IPS DF 4.7 (cell line): ENCODE results near the gene TBC1D26.
"Not testable (repeated sequence)": the region's sequence is repeated elsewhere in the genome, so short reads cannot be mapped to it uniquely, and the experiment has no call there.

Source experiments
- DNase-seq: peaks from one replicate; pipeline ENCODE4 v3.0.0-alpha.2; 2013; ENCODE audit warnings: low spot score; ENCODE audit errors: extremely low read depth

Gene TBC1D26

DNA sequence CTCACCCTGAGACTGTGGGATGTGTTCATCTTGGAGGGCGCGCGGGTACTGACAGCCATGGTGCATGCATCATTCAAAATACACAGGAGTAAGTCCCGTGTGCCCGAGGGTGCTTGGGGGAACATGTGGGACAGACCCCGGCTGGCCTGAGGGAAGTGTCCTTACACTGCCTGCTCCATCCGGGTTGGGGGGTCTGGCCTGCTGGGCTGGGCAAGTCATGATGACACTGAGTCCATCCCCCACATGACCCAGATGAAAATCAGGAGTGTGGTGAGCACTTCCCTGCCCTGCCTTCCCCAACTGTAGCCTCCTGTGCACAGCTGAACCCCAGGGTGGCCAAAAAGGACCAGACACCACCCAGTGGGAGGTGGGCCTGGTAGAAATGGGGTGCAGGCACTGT lies 10.8 kb downstream of the TBC1D26 start:
- DNase-seq = no peak

DNA sequence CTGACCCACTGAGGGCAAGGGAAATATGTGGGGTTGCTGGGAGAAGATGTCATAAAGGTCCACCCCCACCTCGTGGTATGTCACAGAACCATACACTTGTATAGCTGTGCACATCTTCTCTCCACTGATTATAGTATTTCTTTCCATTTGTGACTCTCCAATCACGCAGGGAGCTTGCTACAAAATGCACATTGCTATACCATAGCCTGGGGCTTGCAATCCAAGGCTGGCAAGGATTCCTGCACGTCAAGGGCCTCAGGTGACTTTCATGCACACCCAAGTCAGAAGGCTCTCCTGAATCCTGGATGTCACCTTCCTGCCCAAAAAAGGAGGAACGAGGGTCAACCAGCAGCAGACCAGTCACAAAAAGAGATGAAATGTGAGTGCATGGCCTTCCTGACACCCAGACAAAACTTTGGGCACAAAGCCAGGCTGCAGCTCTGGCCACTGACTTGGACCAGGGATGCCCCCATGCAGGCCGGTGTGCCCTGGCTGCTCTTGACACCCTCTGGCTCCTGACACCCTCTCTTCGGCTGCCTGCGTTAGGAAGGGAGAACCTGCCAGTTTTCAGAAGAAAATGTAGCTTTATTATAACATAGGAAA lies 12.1 kb downstream of the TBC1D26 start:
- DNase-seq = no peak

DNA sequence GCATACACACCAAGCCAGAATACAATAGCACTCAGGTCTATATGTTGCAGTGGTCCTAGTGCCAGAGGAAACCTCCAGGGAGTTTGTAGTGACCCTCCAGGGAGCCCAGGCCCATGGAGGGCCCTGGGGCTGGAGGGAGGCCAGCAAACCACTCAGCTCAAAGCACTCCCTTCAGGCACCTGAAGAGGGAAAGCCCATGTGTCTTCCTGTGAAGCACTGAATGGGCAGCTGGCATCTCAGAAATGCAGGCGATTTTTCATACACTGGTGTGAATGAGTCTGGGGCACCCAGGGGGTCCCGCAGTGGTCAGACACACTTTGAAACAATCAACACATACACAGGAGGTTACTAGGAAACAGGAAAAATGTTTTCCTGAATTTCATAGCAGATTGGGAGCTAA lies 12.8 kb downstream of the TBC1D26 start:
- no peak for DNase-seq

DNA sequence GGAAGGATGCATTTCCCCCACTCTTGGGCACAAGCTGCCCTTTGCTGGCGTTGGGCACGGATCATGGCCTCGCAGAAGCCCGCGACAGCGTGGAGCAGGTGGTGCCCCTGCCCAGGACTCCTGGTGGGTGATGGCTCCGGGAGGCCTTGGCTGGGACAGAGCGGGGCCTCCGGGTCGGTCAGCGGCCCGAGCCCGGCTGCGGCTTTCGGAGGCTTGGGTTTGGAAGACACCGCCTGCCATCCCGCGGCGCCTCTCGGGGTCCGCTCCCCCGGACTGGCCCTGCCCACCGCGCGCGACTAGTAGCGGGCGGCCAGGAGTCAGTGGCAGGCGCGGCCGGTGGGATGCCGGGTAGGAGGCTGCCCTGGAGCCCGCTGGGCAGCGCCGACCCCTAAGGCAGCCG lies 17.3 kb downstream of the TBC1D26 start:
- DNase-seq = not testable (repeated sequence)

DNA sequence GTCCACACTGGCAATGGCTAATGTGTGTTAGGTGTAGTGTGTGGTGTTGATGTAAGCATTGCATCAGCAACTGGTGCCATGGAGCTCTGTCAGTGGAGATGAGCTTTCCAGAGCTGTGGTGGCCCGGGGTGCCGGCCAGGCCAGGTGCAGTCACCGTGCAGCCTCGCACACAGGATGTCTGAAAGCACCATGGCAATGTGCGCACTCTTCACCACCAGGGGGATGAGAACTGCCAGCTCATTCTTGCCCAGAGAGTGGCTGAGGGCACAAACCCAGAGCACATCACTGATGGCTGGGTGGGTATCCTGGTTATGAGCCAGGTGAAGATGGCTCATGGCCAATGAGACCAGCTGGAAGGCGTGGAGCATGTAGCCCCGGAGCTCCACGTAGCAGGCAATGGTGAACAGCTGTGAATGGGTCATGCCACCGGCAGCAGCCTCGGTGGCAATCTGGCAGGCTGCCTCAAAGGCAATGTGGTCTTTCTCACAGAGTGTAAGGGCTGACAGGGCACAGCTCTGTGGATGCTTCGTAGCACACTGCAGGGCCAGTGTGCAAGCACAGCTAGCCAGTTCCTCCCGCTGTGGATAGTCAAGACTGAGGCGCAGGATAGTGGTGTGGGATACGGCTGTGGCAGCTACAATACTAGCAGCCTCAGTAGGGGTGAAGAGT lies 36.9 kb downstream of the TBC1D26 start:
- not testable (repeated sequence) for DNase-seq

DNA sequence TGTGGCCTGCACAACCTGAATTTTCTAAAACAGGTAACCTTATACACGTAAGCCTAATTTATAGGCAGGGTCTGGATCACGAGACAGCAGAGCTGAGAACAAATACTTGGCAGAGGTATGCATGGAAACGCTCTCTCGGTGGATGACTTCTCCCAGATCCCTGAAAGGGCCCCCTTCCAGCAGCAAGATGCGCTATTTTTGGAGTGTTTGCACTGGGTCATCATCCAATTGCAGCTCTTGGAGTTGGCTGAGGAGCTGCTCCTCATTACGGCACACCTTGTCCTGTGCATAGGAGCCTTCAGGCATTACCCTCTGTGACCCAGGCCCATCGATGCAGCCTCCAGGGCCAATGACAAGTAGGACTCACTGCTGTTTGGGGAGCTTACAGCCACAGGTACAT lies 38.6 kb downstream of the TBC1D26 start:
- DNase-seq = not testable (repeated sequence)

DNA sequence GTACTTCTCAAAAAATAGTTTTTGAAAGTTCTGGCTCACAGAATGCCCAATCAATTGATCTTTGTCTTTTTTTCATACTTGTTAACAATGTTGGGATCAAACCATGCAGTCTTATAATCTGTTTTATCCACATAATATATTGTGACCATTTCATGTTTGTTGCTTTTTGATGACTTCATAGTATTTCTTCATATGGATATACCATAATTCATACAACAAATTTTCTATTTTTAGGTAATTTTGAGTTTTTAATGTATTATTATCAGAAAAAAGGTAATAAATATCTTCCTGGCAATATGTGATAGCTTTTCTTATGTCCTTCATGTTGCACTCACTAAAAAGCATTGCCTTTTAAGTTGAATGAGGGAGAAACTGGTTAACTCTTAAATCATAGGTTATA lies 44.8 kb downstream of the TBC1D26 start:
- DNase-seq = no peak

DNA sequence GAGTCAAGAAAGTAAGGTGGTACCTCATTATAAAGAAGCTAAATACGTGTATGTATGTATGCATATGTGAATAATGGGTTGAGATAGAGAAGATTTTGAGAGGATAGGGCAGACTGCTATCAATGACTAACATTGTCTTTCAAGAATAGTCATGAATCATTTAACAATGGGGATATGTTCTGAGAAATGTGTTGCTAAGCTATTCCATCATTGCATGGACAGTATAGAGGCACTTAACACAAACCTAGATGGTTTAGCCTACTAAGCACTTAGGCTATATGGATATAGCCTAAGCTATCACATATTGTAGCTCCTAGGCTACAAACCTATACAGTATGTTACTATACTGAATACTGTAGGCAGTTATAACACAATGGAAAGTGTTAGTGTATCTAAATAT lies 45.2 kb downstream of the TBC1D26 start:
- no peak for DNase-seq

DNA sequence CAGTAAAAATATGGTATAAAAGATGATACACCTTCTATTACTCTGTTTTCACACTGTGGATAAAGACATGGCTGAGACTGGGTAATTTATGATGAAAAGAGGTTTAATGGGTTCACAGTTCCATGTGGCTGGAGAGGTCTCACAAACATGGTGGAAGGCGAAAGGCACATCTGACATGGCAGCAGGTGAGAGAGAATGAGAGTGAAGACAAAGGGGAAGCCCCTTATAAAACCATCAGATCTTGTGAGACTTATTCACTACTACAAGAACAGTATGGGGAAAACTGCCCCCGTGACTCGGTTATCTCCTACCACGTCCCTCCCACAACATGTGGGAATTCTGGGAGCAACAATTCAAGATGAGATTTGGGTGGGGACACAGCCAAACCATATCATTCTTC lies 45.6 kb downstream of the TBC1D26 start:
- DNase-seq = no peak

DNA sequence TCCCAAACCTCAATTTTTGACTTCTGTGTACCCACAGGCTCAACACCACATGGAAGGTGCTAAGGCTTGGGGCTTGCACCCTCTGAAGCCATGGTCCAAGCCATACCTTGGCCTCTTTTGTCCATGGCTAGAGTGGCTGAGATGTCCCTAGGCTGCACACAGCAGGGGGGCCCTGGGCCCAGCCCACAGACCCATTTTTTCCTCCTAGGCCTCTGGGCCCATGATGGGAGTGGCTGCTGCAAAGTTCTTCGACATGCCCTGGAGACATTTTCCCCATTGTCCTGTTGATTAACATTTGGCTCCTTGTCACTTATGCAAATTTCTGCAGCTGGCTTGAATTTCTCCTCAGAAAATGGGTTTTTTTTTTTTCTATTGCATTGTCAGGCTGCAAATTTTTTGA lies 47.0 kb downstream of the TBC1D26 start:
- DNase-seq = no peak

DNA sequence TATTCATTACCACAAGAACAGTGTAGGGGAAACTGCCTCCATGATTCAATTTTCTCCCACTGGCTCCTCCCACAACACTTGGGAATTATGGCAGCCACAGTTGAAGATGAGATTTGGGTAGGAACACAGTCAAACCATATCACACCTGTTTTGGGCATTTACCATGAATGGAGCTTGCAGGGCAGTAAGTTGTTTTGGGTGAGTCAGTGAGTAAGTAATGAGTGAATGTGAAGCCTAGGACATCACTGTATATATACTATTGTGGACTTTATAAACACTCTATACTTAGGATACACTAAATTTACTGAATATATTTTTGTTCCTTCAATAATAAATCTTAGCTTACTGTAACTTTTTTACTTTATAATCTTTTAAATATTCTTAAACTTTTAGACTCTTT lies 48.1 kb downstream of the TBC1D26 start:
- DNase-seq = no peak

DNA sequence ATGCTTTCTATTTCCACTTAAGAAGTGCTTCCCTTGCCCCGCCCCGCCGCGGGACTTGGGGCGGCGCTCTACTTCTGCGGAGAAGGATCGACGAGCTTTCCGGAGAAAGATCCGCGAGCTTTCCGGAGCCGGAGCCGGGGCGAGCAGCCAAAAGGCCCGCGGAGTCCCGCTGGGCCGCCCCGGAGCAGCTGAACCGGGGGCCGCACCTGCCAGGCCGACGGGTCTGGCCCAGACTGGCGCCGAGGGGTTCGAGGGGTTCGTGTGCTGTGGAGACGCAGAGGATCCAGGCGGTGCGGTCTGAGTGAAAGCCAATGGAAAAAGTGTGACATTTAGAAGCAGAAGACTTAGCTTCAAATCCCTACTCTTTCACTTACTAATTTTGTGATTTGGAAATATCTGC lies 50.8 kb downstream of the TBC1D26 start:
- no peak for DNase-seq

DNA sequence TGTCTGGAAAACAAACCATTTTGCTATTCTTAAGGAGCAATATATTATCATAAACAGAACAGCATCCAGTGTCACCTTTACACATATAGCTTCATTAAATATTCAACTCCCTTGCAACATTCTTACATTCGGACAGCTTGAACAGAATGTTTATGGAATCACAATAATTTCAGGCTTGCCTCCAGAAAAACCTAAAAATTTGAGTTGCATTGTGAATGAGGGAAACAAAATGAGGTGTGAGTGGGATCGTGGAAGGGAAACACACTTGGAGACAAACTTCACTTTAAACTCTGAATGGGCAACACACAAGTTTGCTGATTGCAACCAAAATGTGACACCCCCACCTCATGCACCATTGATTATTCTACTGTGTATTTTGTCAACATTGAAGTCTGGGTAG lies 51.4 kb downstream of the TBC1D26 start:
- no peak for DNase-seq

DNA sequence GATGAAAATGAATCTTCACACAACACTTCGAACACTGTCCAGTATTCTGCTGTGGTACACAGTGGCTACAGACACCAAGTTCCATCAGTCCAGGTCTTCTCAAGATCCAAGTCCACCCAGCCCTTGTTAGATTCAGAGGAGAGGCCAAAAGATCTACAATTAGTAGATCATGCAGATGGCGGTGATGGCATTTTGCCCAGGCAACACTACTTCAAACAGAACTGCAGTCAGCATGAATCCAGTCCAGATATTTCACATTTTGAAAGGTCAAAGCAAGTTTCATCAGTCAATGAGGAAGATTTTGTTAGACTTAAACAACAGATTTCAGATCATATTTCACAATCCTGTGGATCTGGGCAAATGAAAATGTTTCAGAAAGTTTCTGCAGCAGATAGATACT lies 52.3 kb downstream of the TBC1D26 start:
- not testable (repeated sequence) for DNase-seq

DNA sequence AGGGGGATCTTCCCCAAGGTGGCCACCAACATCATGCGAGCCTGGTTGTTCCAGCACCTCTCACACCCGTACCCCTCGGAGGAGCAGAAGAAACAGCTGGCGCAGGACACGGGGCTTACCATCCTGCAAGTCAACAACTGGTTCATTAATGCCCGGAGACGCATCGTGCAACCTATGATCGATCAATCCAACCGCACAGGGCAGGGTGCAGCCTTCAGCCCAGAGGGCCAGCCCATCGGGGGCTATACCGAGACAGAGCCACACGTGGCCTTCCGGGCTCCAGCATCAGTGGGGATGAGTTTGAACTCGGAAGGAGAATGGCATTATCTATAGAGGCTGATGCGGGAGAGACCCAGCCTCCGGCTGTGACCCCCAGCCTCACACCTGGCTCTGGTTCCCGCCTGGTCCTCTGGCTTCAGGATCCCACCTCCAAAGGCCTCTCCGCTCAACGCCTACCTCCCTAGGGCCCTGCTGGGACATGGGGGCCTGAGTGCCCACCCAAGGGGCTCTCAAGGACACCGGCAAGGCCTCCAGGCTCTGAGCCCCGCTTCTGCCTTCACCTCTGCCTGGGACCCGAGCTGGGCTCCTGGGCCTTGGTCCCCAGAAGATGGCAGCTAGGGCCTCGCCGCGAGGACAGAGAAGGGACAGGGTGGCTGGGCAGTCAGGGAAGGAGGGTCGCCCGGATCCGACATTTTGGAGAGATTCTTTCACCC lies 55.4 kb downstream of the TBC1D26 start:
- DNase-seq = not testable (repeated sequence)

DNA sequence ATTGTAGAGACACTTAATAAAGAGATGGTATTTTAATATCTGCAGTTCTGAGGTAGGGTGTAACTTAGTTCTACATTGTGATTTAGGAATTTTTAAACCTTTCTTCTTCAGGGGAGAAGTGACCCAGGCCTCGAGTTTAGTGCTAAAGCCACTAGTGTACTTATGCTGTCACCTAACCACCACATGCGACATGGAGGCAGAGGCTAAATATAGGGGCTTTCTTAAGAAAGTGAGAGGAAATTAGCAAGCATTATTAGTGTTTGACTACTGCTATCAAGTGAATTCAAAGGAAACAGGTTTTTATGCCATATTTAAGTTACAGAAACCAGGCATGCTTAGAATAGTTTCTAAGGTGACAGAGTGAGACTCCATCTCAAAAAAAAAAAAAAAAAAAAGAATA lies 56.3 kb downstream of the TBC1D26 start:
- DNase-seq = not testable (repeated sequence)
